Measurements from ENCODE around the gene DNAH10. TPM values are rescaled to one million over a fixed set of nuclear protein-coding genes. Genes with fewer than 3 reads are reported as not detected.

DNAH10 gene
- total and polyA plus RNA-seq, 12 donors, result 0.06 to 1.5 (median 0.28) TPM

- no peak overlapping the region for H3K4me3 ChIP-seq
- H3K9me3 ChIP-seq (replicated peaks in 1 of 3), result no peaks in the 10 kb centered on the region
- DNase-seq, result no peak
- H3K4me1 ChIP-seq (replicated peaks in 1 of 2), result no peaks in the 10 kb centered on the region
- H3K36me3 ChIP-seq (replicated peaks in 1 of 2), result no peaks in the 10 kb centered on the region
- no peak for TF ChIP-seq POLR2A (IDR thresholded peaks at IDR 0.05)
- TF ChIP-seq CTCF (IDR thresholded peaks at IDR 0.05), result no peak
- intact Hi-C loops (cut with DNase I), result no loop called here
- H3K27ac ChIP-seq, result no peak overlapping the region
- peaks cover 3% of the 10 kb centered on the region for H3K27me3 ChIP-seq
- WGBS, 4 donors, result 42 to 50% (median 43%) methylated on average over 4 of the region's 4 CpGs
Measured at GRCh38 chr12:123894823-123895345, 132.8 kb downstream of the DNAH10 start.

- 78 to 83% (median 82%) methylated on average over 7 to 8 of the region's 8 CpGs for WGBS, 4 donors
- H3K4me1 ChIP-seq (replicated peaks in 1 of 2), result no peaks in the 10 kb centered on the region
- peaks cover 3% of the 10 kb centered on the region for H3K27me3 ChIP-seq
- H3K9me3 ChIP-seq (replicated peaks in 1 of 3), result no peaks in the 10 kb centered on the region
- DNase-seq, result no peak
- no peaks in the 10 kb centered on the region for H3K36me3 ChIP-seq (replicated peaks in 1 of 2)
- no peak overlapping the region for H3K4me3 ChIP-seq
- intact Hi-C loops (cut with DNase I), result no loop called here
- H3K27ac ChIP-seq, result no peak overlapping the region
- no peak for TF ChIP-seq POLR2A (IDR thresholded peaks at IDR 0.05)
- no peak for TF ChIP-seq CTCF (IDR thresholded peaks at IDR 0.05)
Measured at GRCh38 chr12:123895451-123895850, 133.3 kb downstream of the DNAH10 start.

GRCh38 chr12:123896767-123897166, 134.7 kb downstream of the DNAH10 start:
- Histone ChIP-seq H3K27me3 (peaks cover 3% of the 10 kb centered on the region), H3K9me3 (replicated peaks in 1 of 3) (no peaks in the 10 kb centered on the region), H3K4me1 (replicated peaks in 1 of 2) (no peaks in the 10 kb centered on the region), H3K36me3 (replicated peaks in 1 of 2) (no peaks in the 10 kb centered on the region), H3K27ac (no peak overlapping the region), H3K4me3 (no peak overlapping the region)
- intact Hi-C loops (cut with DNase I), result no loop called here
- 61 to 74% (median 71%) methylated on average over 8 of the region's 8 CpGs for WGBS, 4 donors
- no peak for DNase-seq
- TF ChIP-seq CTCF (IDR thresholded peaks at IDR 0.05), result no peak
- no peak for TF ChIP-seq POLR2A (IDR thresholded peaks at IDR 0.05)

- no peak for DNase-seq
- Histone ChIP-seq H3K36me3 (replicated peaks in 1 of 2) (no peaks in the 10 kb centered on the region), H3K27ac (no peak overlapping the region), H3K4me1 (replicated peaks in 1 of 2) (no peaks in the 10 kb centered on the region), H3K4me3 (no peak overlapping the region), H3K9me3 (replicated peaks in 1 of 3) (no peaks in the 10 kb centered on the region), H3K27me3 (peaks cover 3% of the 10 kb centered on the region)
- intact Hi-C loops (cut with DNase I), result no loop called here
- 83 to 93% (median 88%) methylated on average over 5 of the region's 5 CpGs for WGBS, 4 donors
- TF ChIP-seq CTCF (IDR thresholded peaks at IDR 0.05), result no peak
- TF ChIP-seq POLR2A (IDR thresholded peaks at IDR 0.05), result no peak
Measured at GRCh38 chr12:123897221-123897620, 135.1 kb downstream of the DNAH10 start.

Data from adrenal gland (tissue), 12 donors.